Fibroblast of the aortic adventitia (primary cell): ENCODE measurements around the gene ZNF569. TPM values are rescaled to one million over a fixed set of nuclear protein-coding genes. Genes with fewer than 3 reads are reported as not detected.

Experiments used
- total RNA-seq: library from RNA; depleted of rRNA; stranded (reverse); fragments of >200 nt; gene quantifications from 2 replicates; pipeline ENCODE4 v1.2.3, GENCODE V29; 2012; ENCODE audit warnings: low replicate concordance

ZNF569 gene
- total RNA-seq, 1 donor: 8.4 TPM

Other genes with a start within 250 kb of the ZNF569 start
- gene ZNF383, start 249.2 kb downstream of the ZNF569 start, total RNA-seq: 7.8 and 16.7 TPM in 2 replicates
- 6.8 and 9.2 TPM in 2 replicates for gene ZNF527, start 96.3 kb downstream of the ZNF569 start, total RNA-seq
- 8.4 and 24.9 TPM in 2 replicates for gene ZNF570, start 1.9 kb upstream of the ZNF569 start, total RNA-seq
- gene ZNF793, start 39.5 kb upstream of the ZNF569 start, total RNA-seq: 0.27 and 2.9 TPM in 2 replicates
- gene ZNF571, start 127.3 kb upstream of the ZNF569 start, total RNA-seq: 2.5 and 5.2 TPM in 2 replicates
- gene ZNF540, start 127.4 kb upstream of the ZNF569 start, total RNA-seq: 0.36 and 2.1 TPM in 2 replicates
- 14.8 and 39.8 TPM in 2 replicates for gene ZFP30, start 188.0 kb upstream of the ZNF569 start, total RNA-seq